SK-N-SH (cell line): ENCODE data around the gene OR51I2. TPM values are rescaled to one million over a fixed set of nuclear protein-coding genes. Genes with fewer than 3 reads are reported as not detected.

ENCODE experiments used
- CTCF ChIA-PET: fragments of 300-600, 350-600 bp; formaldehyde crosslinking; extraction: SDS; loops from one replicate; lab custom pipeline; 2021; lab: Yijun Ruan, JAX
- POLR2A ChIA-PET: fragments of 350-600 bp; sonication (Branson Sonifier 250); formaldehyde crosslinking; extraction: SDS; loops from one replicate; lab custom pipeline; 2020; ENCODE audit warnings: antibody characterized with exemption, inconsistent platforms; lab: Yijun Ruan, JAX
- DNase-seq: peaks from one replicate; pipeline ENCODE4 v3.0.0; 2012
- H2AFZ ChIP-seq: fragments of 200-600 bp; sonication (generic); 2 replicates; pipeline ENCODE4 v1.8.1; 2016; ENCODE audit warnings: antibody characterized with exemption, mild to moderate bottlenecking, low read depth
- H3F3A ChIP-seq: fragments of 200-600 bp; sonication (generic); replicated peaks from 2 replicates; pipeline ENCODE3; 2016; ENCODE audit warnings: antibody characterized with exemption, mild to moderate bottlenecking; ENCODE audit not compliant: insufficient read depth
- H3K27ac ChIP-seq, 2 experiments: fragments of 200-500 bp in 1 of 2; fragments of 200-600 bp in 1 of 2; sonication (Bioruptor generic) in 1 of 2; sonication (generic), shearing (Covaris generic) in 1 of 2; 2 replicates each; pipeline versions ENCODE4 v1.5.1 to v1.6.1; 2014 to 2016; ENCODE audit warnings: low read depth in 2 of 2, inconsistent platforms in 1 of 2, low read length in 1 of 2, mild to moderate bottlenecking in 1 of 2, mixed read lengths in 1 of 2
- H3K27me3 ChIP-seq: fragments of 200-600 bp; sonication (generic), shearing (Covaris generic); 2 replicates; pipeline ENCODE4 v1.6.1; 2016; ENCODE audit warnings: mixed run types; ENCODE audit not compliant: insufficient read depth
- H3K36me3 ChIP-seq, 2 experiments: fragments of 200-500 bp in 1 of 2; fragments of 200-600 bp in 1 of 2; sonication (Bioruptor generic) in 1 of 2; sonication (generic) in 1 of 2; replicated peaks in 1 of 2; 2 replicates each; pipeline versions ENCODE3 to v1.5.1; 2014 to 2016; ENCODE audit warnings: low read length in 1 of 2, mild to moderate bottlenecking in 1 of 2; ENCODE audit not compliant: insufficient read depth in 2 of 2, control insufficient read depth in 1 of 2
- H3K4me1 ChIP-seq, 2 experiments: fragments of 200-500 bp in 1 of 2; fragments of 200-600 bp in 1 of 2; sonication (Bioruptor generic) in 1 of 2; sonication (generic), shearing (Covaris generic) in 1 of 2; 2 replicates each; pipeline versions ENCODE4 v1.5.1 to v1.6.1; 2014 to 2016; ENCODE audit warnings: low read depth in 1 of 2, low read length in 1 of 2, mixed run types in 1 of 2; ENCODE audit not compliant: insufficient read depth in 2 of 2, control insufficient read depth in 1 of 2
- H3K4me2 ChIP-seq: fragments of 200-600 bp; sonication (generic), shearing (Covaris generic); 2 replicates; pipeline ENCODE4 v1.6.1; 2017; ENCODE audit warnings: mixed run types
- H3K4me3 ChIP-seq, 2 experiments: fragments of 200-500 bp in 1 of 2; fragments of 200-600 bp in 1 of 2; sonication (Bioruptor generic) in 1 of 2; sonication (generic), shearing (Covaris generic) in 1 of 2; 2 replicates each; pipeline versions ENCODE4 v1.5.1 to v1.8.1; 2014 to 2016; ENCODE audit warnings: low read depth in 2 of 2, inconsistent platforms in 1 of 2, low read length in 1 of 2, mild to moderate bottlenecking in 1 of 2, mixed read lengths in 1 of 2, moderate library complexity in 1 of 2
- H3K79me2 ChIP-seq: fragments of 200-600 bp; sonication (generic); 2 replicates; pipeline ENCODE4 v1.8.1; 2017; ENCODE audit warnings: mild to moderate bottlenecking; ENCODE audit not compliant: insufficient read depth
- H3K9ac ChIP-seq: fragments of 200-600 bp; sonication (generic); 2 replicates; pipeline ENCODE4 v1.6.1; 2017; ENCODE audit warnings: mixed run types
- H3K9me2 ChIP-seq: fragments of 200-600 bp; sonication (generic); 2 replicates; pipeline ENCODE4 v1.6.1; 2017; ENCODE audit warnings: mixed run types
- H3K9me3 ChIP-seq: fragments of 200-600 bp; sonication (generic); 2 replicates; pipeline ENCODE4 v1.6.1; 2017; ENCODE audit warnings: mixed run types, mild to moderate bottlenecking, moderate library complexity
- H4K20me1 ChIP-seq: fragments of 200-600 bp; sonication (generic); 2 replicates; pipeline ENCODE4 v1.6.1; 2017; ENCODE audit warnings: mild to moderate bottlenecking, mixed run types; ENCODE audit not compliant: insufficient read depth
- CHD2 ChIP-seq: fragments of 150-350 bp; IDR thresholded peaks from 2 replicates; pipeline ENCODE4 v1.6.1; 2018; ENCODE audit warnings: low read length; ENCODE audit not compliant: partially characterized antibody
- EZH2phosphoT487 ChIP-seq: fragments of 200-600 bp; sonication (generic); IDR thresholded peaks from 2 replicates; pipeline ENCODE4 v1.6.1; 2017; ENCODE audit warnings: low read depth, mixed run types, mild to moderate bottlenecking, antibody characterized with exemption, moderate library complexity, borderline replicate concordance
- FOSL2 ChIP-seq: IDR thresholded peaks from 2 replicates; pipeline ENCODE4 v1.4.0; 2012; ENCODE audit warnings: low read depth, mild to moderate bottlenecking, moderate library complexity, borderline replicate concordance
- FOXJ3 ChIP-seq: sonication (generic); formaldehyde crosslinking; IDR thresholded peaks from 2 replicates; pipeline ENCODE4 v1.5.1; 2020; ENCODE audit warnings: mild to moderate bottlenecking, missing genetic modification reagents
- FOXM1 ChIP-seq: IDR thresholded peaks from 2 replicates; pipeline ENCODE4 v1.4.0; 2012; ENCODE audit warnings: low read depth, mild to moderate bottlenecking
- GATA2 ChIP-seq: sonication (generic); formaldehyde crosslinking; IDR thresholded peaks from 2 replicates; pipeline ENCODE4 v1.5.0; 2020; ENCODE audit warnings: mild to moderate bottlenecking, missing genetic modification reagents
- MXI1 ChIP-seq: IDR thresholded peaks from 2 replicates; pipeline ENCODE4 v1.6.1; 2012; ENCODE audit warnings: mild to moderate bottlenecking, low read depth, low read length, improper control_type of control experiment
- NFIC ChIP-seq: IDR thresholded peaks from 2 replicates; pipeline ENCODE4 v1.4.0; 2012; ENCODE audit warnings: borderline replicate concordance
- NRF1 ChIP-seq: IDR thresholded peaks from 2 replicates; pipeline ENCODE4 v1.6.1; 2012; ENCODE audit warnings: low read depth, mild to moderate bottlenecking, low read length
- RCOR1 ChIP-seq: fragments of 150-350 bp; IDR thresholded peaks from 2 replicates; pipeline ENCODE4 v1.6.1; 2017; ENCODE audit warnings: antibody characterized with exemption, low read length
- RFX5 ChIP-seq: IDR thresholded peaks from 2 replicates; pipeline ENCODE4 v1.6.1; 2012; ENCODE audit warnings: mild to moderate bottlenecking, improper control_type of control experiment, low read length
- RXRA ChIP-seq: IDR thresholded peaks from 2 replicates; pipeline ENCODE4 v1.4.0; 2012; ENCODE audit warnings: low read depth, mild to moderate bottlenecking, borderline replicate concordance
- TAF1 ChIP-seq: IDR thresholded peaks from 2 replicates; pipeline ENCODE4 v1.6.1; 2012; ENCODE audit warnings: low read depth, mild to moderate bottlenecking, low read length, moderate library complexity, borderline replicate concordance
- TCF12 ChIP-seq: IDR thresholded peaks from 2 replicates; pipeline ENCODE4 v1.4.0; 2012
- WGBS: methylation state at CpG from one replicate; pipeline ENCODE4 v1.1.6; 2017; ENCODE audit warnings: low lambda C conversion rate; 5-methylcytosine and 5-hydroxymethylcytosine counted together
- polyA plus RNA-seq, 3 experiments: library from polyadenylated mRNA; depleted of rRNA; stranded (reverse); fragments of >200 nt; gene quantifications; 2 replicates each; pipeline ENCODE4 v1.2.3, GENCODE V29; 2012
- TF ChIP-seq, protein P1 (sequence below): IDR thresholded peaks from 2 replicates; pipeline ENCODE4 v1.4.0; 2012; ENCODE audit warnings: low read depth, borderline replicate concordance
- TF ChIP-seq, protein P2 (sequence below): fragments of 150-350 bp; IDR thresholded peaks from 2 replicates; pipeline ENCODE4 v1.6.1; 2016; ENCODE audit warnings: mild to moderate bottlenecking, low read depth, low read length
- TF ChIP-seq, protein P3 (sequence below): IDR thresholded peaks from 2 replicates; pipeline ENCODE4; 2012
- TF ChIP-seq, protein P4 (sequence below): IDR thresholded peaks from 2 replicates; pipeline ENCODE4 v1.6.1; 2012; ENCODE audit warnings: mild to moderate bottlenecking, low read depth, low read length, moderate library complexity

Gene OR51I2
- polyA plus RNA-seq, 1 of the 3 experiments (the other 2 are of a cell fraction) = not detected

DNA sequence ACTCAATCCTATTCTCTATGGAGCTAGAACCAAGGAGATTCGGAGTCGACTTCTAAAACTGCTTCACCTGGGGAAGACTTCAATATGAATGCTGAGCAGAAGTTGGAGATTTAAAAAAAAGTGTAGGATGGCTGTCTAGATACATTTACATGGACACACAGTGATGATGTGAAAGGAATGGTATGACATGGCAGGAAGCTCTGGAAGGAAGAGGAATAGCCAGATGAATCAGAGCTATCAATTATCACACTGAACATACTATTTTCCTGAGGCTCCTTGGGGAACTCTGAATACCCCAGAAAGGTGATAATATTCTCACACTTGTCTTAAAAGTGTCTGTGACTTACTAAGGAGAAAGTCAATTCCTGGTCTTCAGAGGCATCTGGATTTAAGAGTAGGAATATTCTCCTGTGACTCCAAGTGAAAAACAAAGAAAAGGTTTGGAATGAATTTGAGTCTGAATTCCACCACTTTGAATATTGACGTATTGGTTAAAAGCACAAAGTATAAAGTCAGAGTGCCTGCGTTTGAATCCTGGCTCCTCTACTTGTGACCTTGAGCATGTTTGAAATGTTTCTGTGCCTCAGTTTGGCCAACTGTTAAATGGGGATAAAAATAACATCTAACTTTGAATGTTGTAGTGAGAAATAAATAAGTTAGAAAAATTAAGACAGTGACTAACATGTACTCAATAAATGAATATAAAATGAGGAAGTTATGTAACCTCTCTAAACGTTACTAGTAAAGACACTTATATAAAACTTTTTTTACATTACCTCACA, 40.6 kb downstream of the OR51I2 start:
- WGBS = under 1% methylated on average over 5 of the region's 5 CpGs
- Histone ChIP-seq H3K9ac (no peak overlapping the region), H3K4me1 (no peaks in the 10 kb centered on the region), H3K9me2 (no peaks in the 10 kb centered on the region), H3K9me3 (no peaks in the 10 kb centered on the region), H3K27me3 (no peaks in the 10 kb centered on the region; the same call in 1 of the 2 replicates), H3K79me2 (no peaks in the 10 kb centered on the region), H4K20me1 (no peaks in the 10 kb centered on the region), H3K4me2 (no peak overlapping the region), H3K4me3 (no peak overlapping the region), H3K27ac (no peak overlapping the region), H3F3A (no peaks in the 10 kb centered on the region), H2AFZ (no peak overlapping the region), H3K36me3 (no peaks in the 10 kb centered on the region)
- DNase-seq = no peak
- POLR2A ChIA-PET = no interaction called here
- TF ChIP-seq FOXM1 = no peak
- no peak for TF ChIP-seq FOXJ3 (CRISPR knock-in tag)
- no peak for TF ChIP-seq RFX5
- no peak for TF ChIP-seq MXI1
- TF ChIP-seq, protein P1, sequence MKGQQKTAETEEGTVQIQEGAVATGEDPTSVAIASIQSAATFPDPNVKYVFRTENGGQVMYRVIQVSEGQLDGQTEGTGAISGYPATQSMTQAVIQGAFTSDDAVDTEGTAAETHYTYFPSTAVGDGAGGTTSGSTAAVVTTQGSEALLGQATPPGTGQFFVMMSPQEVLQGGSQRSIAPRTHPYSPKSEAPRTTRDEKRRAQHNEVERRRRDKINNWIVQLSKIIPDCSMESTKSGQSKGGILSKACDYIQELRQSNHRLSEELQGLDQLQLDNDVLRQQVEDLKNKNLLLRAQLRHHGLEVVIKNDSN = no peak
- TF ChIP-seq, protein P2, sequence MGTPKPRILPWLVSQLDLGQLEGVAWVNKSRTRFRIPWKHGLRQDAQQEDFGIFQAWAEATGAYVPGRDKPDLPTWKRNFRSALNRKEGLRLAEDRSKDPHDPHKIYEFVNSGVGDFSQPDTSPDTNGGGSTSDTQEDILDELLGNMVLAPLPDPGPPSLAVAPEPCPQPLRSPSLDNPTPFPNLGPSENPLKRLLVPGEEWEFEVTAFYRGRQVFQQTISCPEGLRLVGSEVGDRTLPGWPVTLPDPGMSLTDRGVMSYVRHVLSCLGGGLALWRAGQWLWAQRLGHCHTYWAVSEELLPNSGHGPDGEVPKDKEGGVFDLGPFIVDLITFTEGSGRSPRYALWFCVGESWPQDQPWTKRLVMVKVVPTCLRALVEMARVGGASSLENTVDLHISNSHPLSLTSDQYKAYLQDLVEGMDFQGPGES = no peak
- TF ChIP-seq CHD2 = no peak
- no peak for TF ChIP-seq EZH2phosphoT487
- no peak for TF ChIP-seq NRF1
- TF ChIP-seq RCOR1 = no peak
- TF ChIP-seq NFIC = no peak
- no peak for TF ChIP-seq GATA2
- no peak for TF ChIP-seq TCF12
- TF ChIP-seq, protein P3, sequence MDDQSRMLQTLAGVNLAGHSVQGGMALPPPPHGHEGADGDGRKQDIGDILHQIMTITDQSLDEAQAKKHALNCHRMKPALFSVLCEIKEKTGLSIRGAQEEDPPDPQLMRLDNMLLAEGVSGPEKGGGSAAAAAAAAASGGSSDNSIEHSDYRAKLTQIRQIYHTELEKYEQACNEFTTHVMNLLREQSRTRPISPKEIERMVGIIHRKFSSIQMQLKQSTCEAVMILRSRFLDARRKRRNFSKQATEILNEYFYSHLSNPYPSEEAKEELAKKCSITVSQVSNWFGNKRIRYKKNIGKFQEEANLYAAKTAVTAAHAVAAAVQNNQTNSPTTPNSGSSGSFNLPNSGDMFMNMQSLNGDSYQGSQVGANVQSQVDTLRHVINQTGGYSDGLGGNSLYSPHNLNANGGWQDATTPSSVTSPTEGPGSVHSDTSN = no peak
- CTCF ChIA-PET = interaction anchor here (1.0 kb wide), 1 partner anchor 13 kb away, joined by 3 read pairs; no protein-coding TSS in a partner anchor

DNA sequence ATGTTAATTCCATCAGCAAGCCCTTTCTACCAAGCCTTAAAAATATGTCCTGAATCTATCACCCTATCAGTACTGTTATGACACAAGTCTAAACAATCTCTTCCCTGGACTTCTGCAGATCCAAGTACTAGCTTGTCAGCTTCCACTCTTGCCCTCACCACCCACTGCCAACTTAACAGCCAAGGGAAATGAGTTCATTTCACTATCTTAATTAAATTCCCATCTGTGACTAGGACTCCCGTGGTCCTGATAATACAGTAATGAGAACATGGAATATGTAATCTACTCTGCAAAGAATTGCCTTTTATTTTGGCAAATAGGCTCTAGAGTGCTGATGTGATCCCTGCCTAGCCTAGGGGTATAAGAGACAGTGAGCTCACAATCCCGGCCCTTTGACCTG, 50.5 kb downstream of the OR51I2 start:
- H3K36me3 ChIP-seq = no peaks in the 10 kb centered on the region
- CTCF ChIA-PET = interaction anchor here (1.0 kb wide), 1 partner anchor 863 kb away, joined by 4 read pairs; no protein-coding TSS in a partner anchor
- H3K4me3 ChIP-seq = no peak overlapping the region
- no peak overlapping the region for H3K9ac ChIP-seq
- H3F3A ChIP-seq = no peaks in the 10 kb centered on the region
- no peaks in the 10 kb centered on the region for H3K9me3 ChIP-seq
- H3K9me2 ChIP-seq = no peaks in the 10 kb centered on the region
- H3K27me3 ChIP-seq = no peaks in the 10 kb centered on the region
- H4K20me1 ChIP-seq = no peaks in the 10 kb centered on the region
- no peak overlapping the region for H3K27ac ChIP-seq
- H3K4me2 ChIP-seq = no peak overlapping the region
- H3K79me2 ChIP-seq = no peaks in the 10 kb centered on the region
- POLR2A ChIA-PET = no interaction called here
- no peak overlapping the region for H2AFZ ChIP-seq
- WGBS = 0% methylated on average over 2 of the region's 2 CpGs
- no peaks in the 10 kb centered on the region for H3K4me1 ChIP-seq
- DNase-seq = no peak
- no peak for TF ChIP-seq RXRA
- no peak for TF ChIP-seq FOSL2
- TF ChIP-seq, protein P4, sequence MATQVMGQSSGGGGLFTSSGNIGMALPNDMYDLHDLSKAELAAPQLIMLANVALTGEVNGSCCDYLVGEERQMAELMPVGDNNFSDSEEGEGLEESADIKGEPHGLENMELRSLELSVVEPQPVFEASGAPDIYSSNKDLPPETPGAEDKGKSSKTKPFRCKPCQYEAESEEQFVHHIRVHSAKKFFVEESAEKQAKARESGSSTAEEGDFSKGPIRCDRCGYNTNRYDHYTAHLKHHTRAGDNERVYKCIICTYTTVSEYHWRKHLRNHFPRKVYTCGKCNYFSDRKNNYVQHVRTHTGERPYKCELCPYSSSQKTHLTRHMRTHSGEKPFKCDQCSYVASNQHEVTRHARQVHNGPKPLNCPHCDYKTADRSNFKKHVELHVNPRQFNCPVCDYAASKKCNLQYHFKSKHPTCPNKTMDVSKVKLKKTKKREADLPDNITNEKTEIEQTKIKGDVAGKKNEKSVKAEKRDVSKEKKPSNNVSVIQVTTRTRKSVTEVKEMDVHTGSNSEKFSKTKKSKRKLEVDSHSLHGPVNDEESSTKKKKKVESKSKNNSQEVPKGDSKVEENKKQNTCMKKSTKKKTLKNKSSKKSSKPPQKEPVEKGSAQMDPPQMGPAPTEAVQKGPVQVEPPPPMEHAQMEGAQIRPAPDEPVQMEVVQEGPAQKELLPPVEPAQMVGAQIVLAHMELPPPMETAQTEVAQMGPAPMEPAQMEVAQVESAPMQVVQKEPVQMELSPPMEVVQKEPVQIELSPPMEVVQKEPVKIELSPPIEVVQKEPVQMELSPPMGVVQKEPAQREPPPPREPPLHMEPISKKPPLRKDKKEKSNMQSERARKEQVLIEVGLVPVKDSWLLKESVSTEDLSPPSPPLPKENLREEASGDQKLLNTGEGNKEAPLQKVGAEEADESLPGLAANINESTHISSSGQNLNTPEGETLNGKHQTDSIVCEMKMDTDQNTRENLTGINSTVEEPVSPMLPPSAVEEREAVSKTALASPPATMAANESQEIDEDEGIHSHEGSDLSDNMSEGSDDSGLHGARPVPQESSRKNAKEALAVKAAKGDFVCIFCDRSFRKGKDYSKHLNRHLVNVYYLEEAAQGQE = no peak
- no peak for TF ChIP-seq NFIC
- TF ChIP-seq, protein P1 = no peak
- no peak for TF ChIP-seq TAF1
